AG10803 (cell line): Measurements from ENCODE around the gene JPH3.

ENCODE experiments used
- DNase-seq: peaks from one replicate; pipeline ENCODE4 v3.0.0; 2010; ENCODE audit warnings: low read depth
- H3K4me3 ChIP-seq: 2 replicates; pipeline ENCODE4 v1.5.1; 2011; ENCODE audit warnings: mild to moderate bottlenecking, low read length, control low read depth
- TF ChIP-seq, protein P1 (sequence below): conservative IDR thresholded peaks from 2 replicates; pipeline ENCODE4 v1.5.1; 2011; ENCODE audit warnings: mild to moderate bottlenecking, low read length, control low read depth, inconsistent platforms

Gene JPH3

DNA sequence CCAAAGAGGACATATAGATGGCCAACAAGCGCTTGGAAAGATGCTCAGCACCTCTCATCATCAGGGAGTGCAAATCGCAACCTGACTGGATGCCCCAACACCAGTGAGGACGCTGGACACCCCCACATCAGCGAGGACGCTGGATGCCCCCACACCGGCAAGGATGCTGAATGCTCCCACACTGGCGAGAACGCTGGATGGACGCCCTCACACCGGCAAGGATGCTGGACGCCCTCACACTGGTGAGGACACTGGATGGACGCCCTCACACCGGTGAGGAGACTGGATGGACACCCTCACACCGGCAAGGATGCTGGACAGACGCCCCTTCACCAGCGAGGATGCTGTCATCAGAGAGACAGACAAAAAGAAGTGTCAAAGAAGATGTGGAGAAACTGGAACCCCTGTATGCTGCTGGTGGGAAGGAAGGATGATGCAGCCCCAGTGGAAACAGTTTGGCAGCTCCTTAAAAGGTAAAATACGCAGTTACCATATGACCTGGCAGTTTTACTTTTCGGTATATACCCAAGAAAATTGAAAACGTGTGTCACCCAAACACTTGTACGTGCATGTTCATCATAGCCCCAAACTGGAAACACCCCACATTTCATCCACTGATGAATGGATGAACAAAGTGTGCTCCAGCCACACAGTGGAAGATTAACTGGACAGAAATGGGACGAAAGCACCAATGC is 10.1 kb upstream of the JPH3 start:
- H3K4me3 ChIP-seq = no peak overlapping the region
- DNase-seq = no peak
- TF ChIP-seq, protein P1, sequence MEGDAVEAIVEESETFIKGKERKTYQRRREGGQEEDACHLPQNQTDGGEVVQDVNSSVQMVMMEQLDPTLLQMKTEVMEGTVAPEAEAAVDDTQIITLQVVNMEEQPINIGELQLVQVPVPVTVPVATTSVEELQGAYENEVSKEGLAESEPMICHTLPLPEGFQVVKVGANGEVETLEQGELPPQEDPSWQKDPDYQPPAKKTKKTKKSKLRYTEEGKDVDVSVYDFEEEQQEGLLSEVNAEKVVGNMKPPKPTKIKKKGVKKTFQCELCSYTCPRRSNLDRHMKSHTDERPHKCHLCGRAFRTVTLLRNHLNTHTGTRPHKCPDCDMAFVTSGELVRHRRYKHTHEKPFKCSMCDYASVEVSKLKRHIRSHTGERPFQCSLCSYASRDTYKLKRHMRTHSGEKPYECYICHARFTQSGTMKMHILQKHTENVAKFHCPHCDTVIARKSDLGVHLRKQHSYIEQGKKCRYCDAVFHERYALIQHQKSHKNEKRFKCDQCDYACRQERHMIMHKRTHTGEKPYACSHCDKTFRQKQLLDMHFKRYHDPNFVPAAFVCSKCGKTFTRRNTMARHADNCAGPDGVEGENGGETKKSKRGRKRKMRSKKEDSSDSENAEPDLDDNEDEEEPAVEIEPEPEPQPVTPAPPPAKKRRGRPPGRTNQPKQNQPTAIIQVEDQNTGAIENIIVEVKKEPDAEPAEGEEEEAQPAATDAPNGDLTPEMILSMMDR = no peak

DNA sequence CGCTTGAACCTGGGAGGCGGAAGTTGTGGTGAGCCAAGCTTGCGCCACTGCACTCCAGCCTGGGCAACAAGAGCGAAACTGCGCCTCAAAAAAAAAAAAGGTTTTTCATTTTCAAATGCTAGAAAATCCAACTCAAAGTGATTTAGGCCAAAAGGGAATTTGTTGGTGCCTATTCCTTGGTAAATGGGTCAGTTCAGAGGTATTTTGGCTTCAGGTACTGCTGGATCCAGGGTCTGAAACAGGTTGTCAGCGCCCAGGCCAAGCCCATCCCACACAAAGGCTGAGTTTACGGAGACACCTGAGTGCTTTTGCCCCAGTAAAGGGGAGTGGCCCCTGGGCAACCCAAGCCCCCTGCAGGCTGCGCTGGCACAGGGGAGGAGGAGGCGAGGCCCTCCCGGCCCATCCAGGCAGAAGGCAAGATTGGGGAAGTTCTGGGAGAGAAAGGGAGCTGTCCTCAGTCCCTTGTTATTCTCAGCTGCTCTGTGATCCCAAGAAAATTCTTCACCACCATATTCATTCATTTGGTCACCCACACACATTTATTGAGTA is 8.5 kb upstream of the JPH3 start:
- no peak for DNase-seq
- TF ChIP-seq, protein P1 = no peak
- no peak overlapping the region for H3K4me3 ChIP-seq

DNA sequence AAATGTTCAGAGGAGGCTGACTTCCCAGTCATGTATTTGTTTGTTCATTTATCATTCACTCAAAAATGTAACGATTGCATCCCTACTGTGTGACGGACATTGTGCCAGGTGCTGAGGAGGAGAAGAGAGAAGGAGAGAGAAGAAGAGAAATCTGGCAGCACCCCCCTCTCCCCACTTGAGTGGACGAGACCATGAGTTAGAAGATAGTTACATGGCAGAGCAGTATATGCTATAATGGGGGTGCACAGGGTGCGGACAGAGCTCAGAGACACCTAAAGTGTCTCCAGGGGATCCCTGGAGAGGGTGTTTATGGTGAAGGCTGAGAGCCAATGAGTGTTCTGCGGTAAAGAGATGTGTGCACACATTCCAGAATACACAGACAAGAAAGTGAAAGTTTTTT is 6.6 kb upstream of the JPH3 start:
- DNase-seq = no peak
- TF ChIP-seq, protein P1 = no peak

DNA sequence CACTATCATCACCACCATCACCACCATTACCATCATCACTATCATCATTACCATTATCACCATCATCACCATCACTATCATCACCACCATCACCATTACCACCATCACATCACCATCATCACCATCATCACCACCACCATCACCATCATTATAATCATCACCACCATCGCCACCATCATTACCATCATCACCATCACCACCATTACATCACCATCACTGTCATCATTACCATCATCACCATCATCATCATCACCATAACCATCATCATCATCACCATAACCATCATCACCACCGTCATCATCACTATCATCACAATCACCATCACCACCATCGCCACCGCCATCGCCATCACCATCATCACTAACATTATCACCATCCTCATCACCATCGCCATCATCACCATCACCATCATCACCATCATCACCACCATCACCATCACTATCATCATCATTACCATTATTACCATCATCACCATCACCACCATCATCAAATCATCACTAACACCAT is 4.9 kb upstream of the JPH3 start:
- TF ChIP-seq, protein P1 = no peak
- H3K4me3 ChIP-seq = no peak overlapping the region
- DNase-seq = no peak

More for the DNA sequence above, 6.6 kb upstream of the JPH3 start:
- H3K4me3 ChIP-seq = no peak overlapping the region

DNA sequence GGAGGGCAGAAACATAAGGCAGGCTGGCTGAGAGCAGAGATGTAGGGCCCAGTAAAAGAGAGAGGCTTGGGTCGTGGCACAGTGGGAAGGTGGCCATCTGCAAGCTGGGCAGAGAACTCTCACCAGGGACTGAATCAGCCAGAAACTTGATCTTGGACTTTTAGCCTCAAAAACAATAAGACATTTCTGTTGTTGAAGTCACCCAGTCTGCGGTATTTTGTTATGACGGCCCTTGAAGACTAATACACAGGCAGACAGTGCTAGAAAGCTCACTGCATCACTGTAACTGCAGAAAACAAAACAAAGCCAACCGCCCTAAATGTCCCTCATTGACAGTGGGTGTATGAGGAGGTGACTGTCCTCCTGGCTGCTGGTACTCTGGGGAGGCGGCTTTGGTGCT is 3.9 kb upstream of the JPH3 start:
- TF ChIP-seq, protein P1 = no peak
- DNase-seq = peak; percentile 21
- H3K4me3 ChIP-seq = no peak overlapping the region

DNA sequence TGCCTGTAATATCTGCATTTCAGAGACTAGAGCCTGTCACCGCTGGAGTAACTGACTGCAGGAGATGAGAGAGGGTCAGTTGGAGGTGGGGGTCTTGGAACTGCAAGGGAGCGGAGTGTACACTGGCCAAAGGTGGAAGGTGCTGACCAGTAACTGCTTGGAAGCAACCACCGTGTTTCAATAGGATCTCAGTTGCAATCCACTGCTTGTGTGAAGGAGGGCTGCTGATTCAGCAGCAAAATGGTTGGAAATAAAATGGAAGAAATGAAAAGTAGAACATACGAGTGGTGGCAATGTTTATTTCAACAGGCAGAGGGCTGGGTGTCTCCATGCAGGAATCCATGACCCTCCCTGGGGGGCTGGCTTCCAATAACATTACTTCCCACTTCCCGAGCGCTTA is 2.1 kb upstream of the JPH3 start:
- H3K4me3 ChIP-seq = no peak overlapping the region
- TF ChIP-seq, protein P1 = no peak
- DNase-seq = no peak

DNA sequence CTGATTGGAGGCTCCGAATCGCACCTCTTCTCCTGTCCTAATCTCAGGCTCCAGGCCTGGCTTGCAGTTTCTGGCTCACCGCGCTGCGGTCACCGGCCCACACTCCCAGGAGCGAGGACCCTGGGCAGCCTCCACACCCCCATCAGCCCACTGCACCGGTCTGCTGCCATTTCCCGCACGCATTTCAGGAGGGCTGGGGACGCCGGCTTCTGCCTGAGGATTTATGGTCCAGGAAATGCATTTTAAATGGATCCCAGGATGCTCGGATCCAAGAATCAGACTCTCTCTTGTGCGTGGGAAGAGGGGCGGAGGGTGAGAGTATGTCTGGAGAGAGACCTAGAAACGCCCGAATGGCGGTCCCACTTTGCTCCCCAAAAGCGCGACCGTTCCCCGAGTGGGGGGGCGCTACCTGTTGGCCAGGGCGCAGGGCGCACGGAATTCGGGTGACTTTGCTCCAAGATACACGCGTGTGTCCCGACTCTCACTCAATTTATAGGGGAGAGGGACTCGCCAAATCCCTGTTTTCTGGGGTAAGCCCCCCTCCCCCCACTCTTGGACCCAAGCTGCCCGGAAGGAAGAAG is 817 bp upstream of the JPH3 start:
- H3K4me3 ChIP-seq = no peak overlapping the region
- DNase-seq = no peak
- TF ChIP-seq, protein P1 = no peak
